GM23338 (cell line): ENCODE data around the gene LINC00305. TPM values are rescaled to one million over a fixed set of nuclear protein-coding genes. Genes with fewer than 3 reads are reported as not detected.

Experiments
- ATAC-seq: fragments of 200-7000 bp; cut with Tn5 transposase; 3 replicates; pipeline ENCODE4 v1.9.1; 2020
- DNase-seq: peaks from one replicate; pipeline ENCODE4 v3.0.0-alpha.2; 2015; ENCODE audit warnings: low spot score
- H2AFZ ChIP-seq: fragments of 200-600 bp; sonication (generic); 2 replicates; pipeline ENCODE4 v1.8.0; 2016; ENCODE audit warnings: antibody characterized with exemption, mild to moderate bottlenecking, moderate library complexity
- H3F3A ChIP-seq: fragments of 200-600 bp; sonication (generic); replicated peaks from 2 replicates; pipeline ENCODE4 v1.8.0; 2017; ENCODE audit warnings: antibody characterized with exemption, mixed run types, low read depth
- H3K27ac ChIP-seq: fragments of 200-600 bp; sonication (generic); 2 replicates; pipeline ENCODE4 v1.6.1; 2016; ENCODE audit warnings: low read depth
- H3K27me3 ChIP-seq: fragments of 200-600 bp; sonication (generic); 2 replicates; pipeline ENCODE4 v1.8.0; 2016; ENCODE audit warnings: mild to moderate bottlenecking, mixed run types, moderate library complexity; ENCODE audit not compliant: insufficient read depth
- H3K36me3 ChIP-seq: fragments of 200-600 bp; sonication (generic); 2 replicates; pipeline ENCODE4 v1.8.0; 2016; ENCODE audit warnings: mild to moderate bottlenecking; ENCODE audit not compliant: insufficient read depth
- H3K4me1 ChIP-seq: fragments of 200-600 bp; sonication (generic); 2 replicates; pipeline ENCODE4 v1.8.0; 2016; ENCODE audit warnings: mild to moderate bottlenecking, moderate library complexity; ENCODE audit not compliant: insufficient read depth
- H3K4me2 ChIP-seq: fragments of 200-600 bp; sonication (generic); 2 replicates; pipeline ENCODE4 v1.7.1; 2017; ENCODE audit warnings: mixed run types
- H3K4me3 ChIP-seq: fragments of 200-600 bp; sonication (generic); 2 replicates; pipeline ENCODE4 v1.6.1; 2016; ENCODE audit warnings: mixed run types
- H3K79me2 ChIP-seq: fragments of 200-600 bp; sonication (generic); replicated peaks from 2 replicates; pipeline ENCODE4 v1.8.0; 2017; ENCODE audit warnings: mild to moderate bottlenecking; ENCODE audit not compliant: insufficient read depth
- H3K9me2 ChIP-seq: fragments of 200-600 bp; sonication (generic); 2 replicates; pipeline ENCODE4 v1.8.0; 2017; ENCODE audit not compliant: insufficient read depth
- H4K20me1 ChIP-seq: fragments of 200-600 bp; sonication (generic); replicated peaks from 2 replicates; pipeline ENCODE4 v1.8.0; 2017; ENCODE audit warnings: mild to moderate bottlenecking; ENCODE audit not compliant: insufficient read depth
- H3K27ac Mint-ChIP-seq: 2 replicates; pipeline ENCODE4 v1.8.0; 2020; ENCODE audit warnings: inconsistent platforms, mild to moderate bottlenecking, moderate library complexity, mixed read lengths
- H3K27me3 Mint-ChIP-seq: 3 replicates; pipeline ENCODE4 v1.8.0; 2022; ENCODE audit warnings: low read depth, mild to moderate bottlenecking, moderate library complexity, mixed read lengths, inconsistent platforms; ENCODE audit not compliant: insufficient read depth, poor library complexity
- H3K36me3 Mint-ChIP-seq: 3 replicates; pipeline ENCODE4 v1.8.0; 2021; ENCODE audit warnings: low read depth, mild to moderate bottlenecking, inconsistent platforms, moderate library complexity, mixed read lengths
- H3K4me1 Mint-ChIP-seq: 3 replicates; pipeline ENCODE4 v1.8.0; 2020; ENCODE audit warnings: mild to moderate bottlenecking, inconsistent platforms, mixed read lengths
- H3K4me3 Mint-ChIP-seq: 3 replicates; pipeline ENCODE4 v1.8.0; 2021; ENCODE audit warnings: moderate library complexity, mild to moderate bottlenecking, inconsistent platforms, mixed read lengths
- H3K9me3 Mint-ChIP-seq: 3 replicates; pipeline ENCODE4 v1.8.0; 2020; ENCODE audit warnings: moderate library complexity, mild to moderate bottlenecking, inconsistent platforms, mixed read lengths
- CREB1 ChIP-seq: fragments of 250-450 bp; sonication (Bioruptor Pico); IDR thresholded peaks from 2 replicates; pipeline ENCODE4 v1.5.0; 2020; ENCODE audit warnings: low read depth, mild to moderate bottlenecking, moderate library complexity
- EZH2 ChIP-seq: fragments of 200-600 bp; sonication (generic); IDR thresholded peaks from one replicate; pipeline ENCODE4 v1.8.0; 2017; ENCODE audit warnings: antibody characterized with exemption, mild to moderate bottlenecking, low read depth; ENCODE audit not compliant: unreplicated experiment
- EZH2phosphoT487 ChIP-seq: fragments of 200-600 bp; sonication (generic); IDR thresholded peaks from one replicate; pipeline ENCODE4 v1.8.1; 2018; ENCODE audit warnings: antibody characterized with exemption; ENCODE audit not compliant: unreplicated experiment
- JUNB ChIP-seq: IDR thresholded peaks from one replicate; pipeline ENCODE4 v1.6.1; 2016; ENCODE audit warnings: antibody characterized with exemption; ENCODE audit not compliant: unreplicated experiment
- NANOG ChIP-seq: IDR thresholded peaks from 2 replicates; pipeline ENCODE4 v1.6.1; 2016; ENCODE audit warnings: antibody characterized with exemption, borderline replicate concordance
- POLR2AphosphoS5 ChIP-seq: IDR thresholded peaks from 2 replicates; pipeline ENCODE4 v1.6.1; 2016; ENCODE audit warnings: antibody characterized with exemption, low read depth
- STAT1 ChIP-seq: IDR thresholded peaks from one replicate; pipeline ENCODE4 v1.6.1; 2016; ENCODE audit warnings: antibody characterized with exemption; ENCODE audit not compliant: unreplicated experiment
- ZNF114 ChIP-seq: fragments of 250-450 bp; sonication (Bioruptor Pico); IDR thresholded peaks from 2 replicates; pipeline ENCODE4 v1.5.0; 2020; ENCODE audit warnings: mild to moderate bottlenecking, moderate library complexity
- ZNF331 ChIP-seq: fragments of 250-450 bp; sonication (Bioruptor Pico); IDR thresholded peaks from 2 replicates; pipeline ENCODE4 v1.5.0; 2020; ENCODE audit warnings: low read depth, mild to moderate bottlenecking, moderate library complexity
- polyA plus RNA-seq: library from polyadenylated mRNA; unstranded; fragments of >200 nt; fragmentation: Nextera tagmentation; extraction: Ambion mirVana; gene quantifications from 2 replicates; pipeline ENCODE4 v1.2.1, GENCODE V29; 2016
- total RNA-seq: library from RNA; depleted of rRNA; stranded (reverse); fragments of >200 nt; shearing (Covaris generic); gene quantifications from 2 replicates; pipeline ENCODE4 v1.2.3, GENCODE V29; 2014
- TF ChIP-seq, protein P1 (sequence below): fragments of 250-450 bp; sonication (Bioruptor Pico); IDR thresholded peaks from 2 replicates; pipeline ENCODE4 v1.5.0; 2020; ENCODE audit warnings: mild to moderate bottlenecking, moderate library complexity
- TF ChIP-seq, protein P2 (sequence below), 2 experiments: fragments of 200-600 bp in 1 of 2; sonication (generic) in 1 of 2; conservative IDR thresholded peaks; 2 replicates each; pipeline versions ENCODE4 v1.5.1 to v1.6.1; 2016 to 2017; ENCODE audit warnings: antibody characterized with exemption in 2 of 2, low read depth in 2 of 2, mild to moderate bottlenecking in 2 of 2, moderate library complexity in 1 of 2
- TF ChIP-seq, protein P3 (sequence below): IDR thresholded peaks from 2 replicates; pipeline ENCODE4 v1.6.1; 2016; ENCODE audit warnings: antibody characterized with exemption

Gene LINC00305
- total and polyA plus RNA-seq, 2 experiments from 2014 or later = not detected

DNA sequence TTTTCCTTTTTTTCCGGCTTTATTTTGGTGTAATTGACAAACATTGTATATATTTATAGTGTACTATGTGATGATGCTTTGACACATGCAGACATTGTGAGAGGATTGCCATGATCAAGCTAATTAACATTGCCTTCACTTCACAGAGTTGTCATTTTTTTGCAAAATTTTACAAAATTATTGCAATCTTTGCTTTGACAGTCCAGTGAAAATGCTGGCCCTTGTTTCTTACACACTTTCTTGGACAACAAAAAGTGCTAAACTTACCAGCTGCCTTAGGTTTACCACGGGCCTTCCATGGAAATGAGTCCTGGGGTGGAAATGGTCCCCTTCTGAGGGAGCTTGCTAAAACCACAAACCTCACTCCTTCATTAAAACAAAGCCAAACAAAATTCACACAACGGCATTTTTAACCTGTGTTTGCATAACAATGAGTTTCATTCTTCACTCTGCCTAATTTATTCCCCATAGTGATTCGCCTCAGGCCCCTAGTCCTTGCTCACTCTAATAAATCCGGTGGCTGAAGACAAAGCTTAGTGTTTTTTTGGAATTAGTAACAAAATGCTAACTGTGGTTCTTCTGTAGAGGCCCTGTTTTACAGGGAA lies 32.2 kb downstream of the LINC00305 start:
- H3K27me3 Mint-ChIP-seq = no peaks in the 10 kb centered on the region
- H3K4me3 Mint-ChIP-seq = 0 out of 3 replicates have a peak overlapping the region, but pooled peaks have one; percentile 1
- peaks cover 3% of the 10 kb centered on the region; the same call in 1 of the 3 replicates for H3K9me3 Mint-ChIP-seq
- peak overlapping the region; percentile 37; the same call in 1 of the 2 replicates for H3K4me2 ChIP-seq
- no peak overlapping the region for H2AFZ ChIP-seq
- H3K4me1 Mint-ChIP-seq = peaks cover 25% of the 10 kb centered on the region
- peaks cover 29% of the 10 kb centered on the region for H3K4me1 ChIP-seq
- DNase-seq = peak; percentile 78
- peak; percentile 83 for ATAC-seq
- peaks cover 11% of the 10 kb centered on the region; the same call in 1 of the 3 replicates for H3K36me3 Mint-ChIP-seq
- TF ChIP-seq, protein P1, sequence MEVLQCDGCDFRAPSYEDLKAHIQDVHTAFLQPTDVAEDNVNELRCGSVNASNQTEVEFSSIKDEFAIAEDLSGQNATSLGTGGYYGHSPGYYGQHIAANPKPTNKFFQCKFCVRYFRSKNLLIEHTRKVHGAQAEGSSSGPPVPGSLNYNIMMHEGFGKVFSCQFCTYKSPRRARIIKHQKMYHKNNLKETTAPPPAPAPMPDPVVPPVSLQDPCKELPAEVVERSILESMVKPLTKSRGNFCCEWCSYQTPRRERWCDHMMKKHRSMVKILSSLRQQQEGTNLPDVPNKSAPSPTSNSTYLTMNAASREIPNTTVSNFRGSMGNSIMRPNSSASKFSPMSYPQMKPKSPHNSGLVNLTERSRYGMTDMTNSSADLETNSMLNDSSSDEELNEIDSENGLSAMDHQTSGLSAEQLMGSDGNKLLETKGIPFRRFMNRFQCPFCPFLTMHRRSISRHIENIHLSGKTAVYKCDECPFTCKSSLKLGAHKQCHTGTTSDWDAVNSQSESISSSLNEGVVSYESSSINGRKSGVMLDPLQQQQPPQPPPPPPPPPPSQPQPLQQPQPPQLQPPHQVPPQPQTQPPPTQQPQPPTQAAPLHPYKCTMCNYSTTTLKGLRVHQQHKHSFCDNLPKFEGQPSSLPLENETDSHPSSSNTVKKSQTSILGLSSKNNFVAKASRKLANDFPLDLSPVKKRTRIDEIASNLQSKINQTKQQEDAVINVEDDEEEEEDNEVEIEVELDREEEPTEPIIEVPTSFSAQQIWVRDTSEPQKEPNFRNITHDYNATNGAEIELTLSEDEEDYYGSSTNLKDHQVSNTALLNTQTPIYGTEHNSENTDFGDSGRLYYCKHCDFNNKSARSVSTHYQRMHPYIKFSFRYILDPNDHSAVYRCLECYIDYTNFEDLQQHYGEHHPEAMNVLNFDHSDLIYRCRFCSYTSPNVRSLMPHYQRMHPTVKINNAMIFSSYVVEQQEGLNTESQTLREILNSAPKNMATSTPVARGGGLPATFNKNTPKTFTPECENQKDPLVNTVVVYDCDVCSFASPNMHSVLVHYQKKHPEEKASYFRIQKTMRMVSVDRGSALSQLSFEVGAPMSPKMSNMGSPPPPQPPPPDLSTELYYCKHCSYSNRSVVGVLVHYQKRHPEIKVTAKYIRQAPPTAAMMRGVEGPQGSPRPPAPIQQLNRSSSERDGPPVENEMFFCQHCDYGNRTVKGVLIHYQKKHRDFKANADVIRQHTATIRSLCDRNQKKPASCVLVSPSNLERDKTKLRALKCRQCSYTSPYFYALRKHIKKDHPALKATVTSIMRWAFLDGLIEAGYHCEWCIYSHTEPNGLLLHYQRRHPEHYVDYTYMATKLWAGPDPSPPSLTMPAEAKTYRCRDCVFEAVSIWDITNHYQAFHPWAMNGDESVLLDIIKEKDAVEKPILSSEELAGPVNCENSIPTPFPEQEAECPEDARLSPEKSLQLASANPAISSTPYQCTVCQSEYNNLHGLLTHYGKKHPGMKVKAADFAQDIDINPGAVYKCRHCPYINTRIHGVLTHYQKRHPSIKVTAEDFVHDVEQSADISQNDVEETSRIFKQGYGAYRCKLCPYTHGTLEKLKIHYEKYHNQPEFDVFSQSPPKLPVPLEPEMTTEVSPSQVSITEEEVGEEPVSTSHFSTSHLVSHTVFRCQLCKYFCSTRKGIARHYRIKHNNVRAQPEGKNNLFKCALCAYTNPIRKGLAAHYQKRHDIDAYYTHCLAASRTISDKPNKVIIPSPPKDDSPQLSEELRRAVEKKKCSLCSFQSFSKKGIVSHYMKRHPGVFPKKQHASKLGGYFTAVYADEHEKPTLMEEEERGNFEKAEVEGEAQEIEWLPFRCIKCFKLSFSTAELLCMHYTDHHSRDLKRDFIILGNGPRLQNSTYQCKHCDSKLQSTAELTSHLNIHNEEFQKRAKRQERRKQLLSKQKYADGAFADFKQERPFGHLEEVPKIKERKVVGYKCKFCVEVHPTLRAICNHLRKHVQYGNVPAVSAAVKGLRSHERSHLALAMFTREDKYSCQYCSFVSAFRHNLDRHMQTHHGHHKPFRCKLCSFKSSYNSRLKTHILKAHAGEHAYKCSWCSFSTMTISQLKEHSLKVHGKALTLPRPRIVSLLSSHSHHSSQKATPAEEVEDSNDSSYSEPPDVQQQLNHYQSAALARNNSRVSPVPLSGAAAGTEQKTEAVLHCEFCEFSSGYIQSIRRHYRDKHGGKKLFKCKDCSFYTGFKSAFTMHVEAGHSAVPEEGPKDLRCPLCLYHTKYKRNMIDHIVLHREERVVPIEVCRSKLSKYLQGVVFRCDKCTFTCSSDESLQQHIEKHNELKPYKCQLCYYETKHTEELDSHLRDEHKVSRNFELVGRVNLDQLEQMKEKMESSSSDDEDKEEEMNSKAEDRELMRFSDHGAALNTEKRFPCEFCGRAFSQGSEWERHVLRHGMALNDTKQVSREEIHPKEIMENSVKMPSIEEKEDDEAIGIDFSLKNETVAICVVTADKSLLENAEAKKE = peak; percentile 93
- TF ChIP-seq NANOG = 0 out of 2 replicates have a peak, but pooled peaks have one; percentile 3
- no peak for TF ChIP-seq JUNB
- no peak for TF ChIP-seq EZH2
- peak overlapping the region; percentile 75 for H3K27ac ChIP-seq
- H3K79me2 ChIP-seq = no peaks in the 10 kb centered on the region
- H3K27me3 ChIP-seq = no peaks in the 10 kb centered on the region
- no peak overlapping the region for H3K4me3 ChIP-seq
- H3K36me3 ChIP-seq = no peaks in the 10 kb centered on the region
- H3F3A ChIP-seq = no peaks in the 10 kb centered on the region
- peaks cover 6% of the 10 kb centered on the region for H3K9me2 ChIP-seq
- no peaks in the 10 kb centered on the region for H4K20me1 ChIP-seq
- peak overlapping the region; percentile 78 for H3K27ac Mint-ChIP-seq

DNA sequence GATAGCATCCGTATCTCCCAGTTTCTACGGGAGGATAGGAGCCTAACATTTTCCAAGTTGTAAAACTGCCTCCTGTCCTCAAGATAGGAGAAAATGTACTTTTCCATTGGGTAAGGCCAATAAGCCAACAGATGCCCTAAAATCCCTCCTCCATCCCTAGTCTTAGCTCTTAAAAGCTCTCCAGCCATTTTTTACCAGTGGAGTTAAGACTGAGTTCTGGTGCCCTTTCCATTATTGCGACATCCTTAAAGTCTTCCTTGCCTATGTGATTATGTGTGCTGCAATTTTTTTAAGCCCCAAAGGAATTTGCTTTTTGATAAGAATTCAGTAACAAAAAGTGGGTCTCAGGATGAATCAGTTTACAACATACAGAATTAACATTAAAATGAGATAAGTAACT lies 33.0 kb downstream of the LINC00305 start:
- no peak overlapping the region for H3K27ac ChIP-seq
- no peak for DNase-seq
- H3K4me2 ChIP-seq = no peak overlapping the region
- H3K9me2 ChIP-seq = peaks cover 6% of the 10 kb centered on the region
- no peaks in the 10 kb centered on the region for H3K27me3 ChIP-seq
- Mint-ChIP-seq H3K9me3 (peaks cover 3% of the 10 kb centered on the region; the same call in 1 of the 3 replicates), H3K27ac (no peak overlapping the region), H3K36me3 (peaks cover 11% of the 10 kb centered on the region; the same call in 1 of the 3 replicates), H3K4me3 (no peak overlapping the region), H3K27me3 (no peaks in the 10 kb centered on the region), H3K4me1 (peaks cover 25% of the 10 kb centered on the region)
- no peaks in the 10 kb centered on the region for H3F3A ChIP-seq
- H3K4me1 ChIP-seq = peaks cover 36% of the 10 kb centered on the region
- no peaks in the 10 kb centered on the region for H3K79me2 ChIP-seq
- H3K36me3 ChIP-seq = no peaks in the 10 kb centered on the region
- H2AFZ ChIP-seq = no peak overlapping the region
- H4K20me1 ChIP-seq = no peaks in the 10 kb centered on the region
- no peak overlapping the region for H3K4me3 ChIP-seq
- no peak for ATAC-seq
- TF ChIP-seq POLR2AphosphoS5 (no peak), ZNF331 (no peak), CREB1 (CRISPR knock-in tag) (no peak), ZNF114 (no peak), STAT1 (no peak), NANOG (no peak), EZH2phosphoT487 (no peak), EZH2 (no peak), JUNB (no peak)
- TF ChIP-seq, protein P2, sequence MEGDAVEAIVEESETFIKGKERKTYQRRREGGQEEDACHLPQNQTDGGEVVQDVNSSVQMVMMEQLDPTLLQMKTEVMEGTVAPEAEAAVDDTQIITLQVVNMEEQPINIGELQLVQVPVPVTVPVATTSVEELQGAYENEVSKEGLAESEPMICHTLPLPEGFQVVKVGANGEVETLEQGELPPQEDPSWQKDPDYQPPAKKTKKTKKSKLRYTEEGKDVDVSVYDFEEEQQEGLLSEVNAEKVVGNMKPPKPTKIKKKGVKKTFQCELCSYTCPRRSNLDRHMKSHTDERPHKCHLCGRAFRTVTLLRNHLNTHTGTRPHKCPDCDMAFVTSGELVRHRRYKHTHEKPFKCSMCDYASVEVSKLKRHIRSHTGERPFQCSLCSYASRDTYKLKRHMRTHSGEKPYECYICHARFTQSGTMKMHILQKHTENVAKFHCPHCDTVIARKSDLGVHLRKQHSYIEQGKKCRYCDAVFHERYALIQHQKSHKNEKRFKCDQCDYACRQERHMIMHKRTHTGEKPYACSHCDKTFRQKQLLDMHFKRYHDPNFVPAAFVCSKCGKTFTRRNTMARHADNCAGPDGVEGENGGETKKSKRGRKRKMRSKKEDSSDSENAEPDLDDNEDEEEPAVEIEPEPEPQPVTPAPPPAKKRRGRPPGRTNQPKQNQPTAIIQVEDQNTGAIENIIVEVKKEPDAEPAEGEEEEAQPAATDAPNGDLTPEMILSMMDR (conservative IDR thresholded peaks at IDR 0.05; ENCODE audit: low read depth in 2 of 2) = no peak
- TF ChIP-seq, protein P3, sequence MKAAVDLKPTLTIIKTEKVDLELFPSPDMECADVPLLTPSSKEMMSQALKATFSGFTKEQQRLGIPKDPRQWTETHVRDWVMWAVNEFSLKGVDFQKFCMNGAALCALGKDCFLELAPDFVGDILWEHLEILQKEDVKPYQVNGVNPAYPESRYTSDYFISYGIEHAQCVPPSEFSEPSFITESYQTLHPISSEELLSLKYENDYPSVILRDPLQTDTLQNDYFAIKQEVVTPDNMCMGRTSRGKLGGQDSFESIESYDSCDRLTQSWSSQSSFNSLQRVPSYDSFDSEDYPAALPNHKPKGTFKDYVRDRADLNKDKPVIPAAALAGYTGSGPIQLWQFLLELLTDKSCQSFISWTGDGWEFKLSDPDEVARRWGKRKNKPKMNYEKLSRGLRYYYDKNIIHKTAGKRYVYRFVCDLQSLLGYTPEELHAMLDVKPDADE = no peak
